SK-N-SH treated with all-trans-retinoic acid at 6 μM for 48 hours (cell line): Measurements from ENCODE around the gene TTC28.

Experiments
- ATAC-seq: fragments of 200-7000 bp; cut with Tn5 transposase; 3 replicates; pipeline ENCODE4 v1.9.1; 2020; ENCODE audit warnings: mild to moderate bottlenecking, moderate library complexity
- ARNTL ChIP-seq: fragments of 450-650 bp; formaldehyde crosslinking; IDR thresholded peaks from 2 replicates; pipeline ENCODE4 v1.5.0; 2020; ENCODE audit warnings: low read depth, mild to moderate bottlenecking, moderate library complexity, borderline replicate concordance
- BACH2 ChIP-seq: fragments of 250-450 bp; sonication (Bioruptor Pico); IDR thresholded peaks from 2 replicates; pipeline ENCODE4 v1.9.0; 2021; ENCODE audit warnings: mild to moderate bottlenecking, borderline replicate concordance
- CSDC2 ChIP-seq: fragments of 250-450 bp; sonication (Bioruptor Pico); IDR thresholded peaks from 2 replicates; pipeline ENCODE4 v1.5.0; 2020; ENCODE audit warnings: mild to moderate bottlenecking, moderate library complexity
- ESRRG ChIP-seq: fragments of 250-450 bp; sonication (Bioruptor Pico); IDR thresholded peaks from 2 replicates; pipeline ENCODE4 v1.6.1; 2021; ENCODE audit warnings: mild to moderate bottlenecking
- GLIS3 ChIP-seq: fragments of 250-450 bp; sonication (Bioruptor Pico); IDR thresholded peaks from 2 replicates; pipeline ENCODE4 v1.5.0; 2020; ENCODE audit warnings: mild to moderate bottlenecking, moderate library complexity
- ISL1 ChIP-seq: fragments of 250-450 bp; sonication (Bioruptor Pico); IDR thresholded peaks from 2 replicates; pipeline ENCODE4 v2.1.2; 2022; ENCODE audit warnings: mild to moderate bottlenecking, moderate library complexity
- OSR1 ChIP-seq: fragments of 250-450 bp; sonication (Bioruptor Pico); IDR thresholded peaks from 2 replicates; pipeline ENCODE4 v1.8.0; 2022; ENCODE audit warnings: moderate library complexity, mild to moderate bottlenecking, inconsistent platforms
- RARB ChIP-seq: fragments of 250-450 bp; sonication (Bioruptor Pico); IDR thresholded peaks from 2 replicates; pipeline ENCODE4 v1.8.0; 2021; ENCODE audit warnings: mild to moderate bottlenecking, moderate library complexity
- SNAI2 ChIP-seq: fragments of 250-450 bp; sonication (Bioruptor Pico); IDR thresholded peaks from 2 replicates; pipeline ENCODE4 v1.5.0; 2020; ENCODE audit warnings: mild to moderate bottlenecking, moderate library complexity
- TCF4 ChIP-seq: fragments of 250-450 bp; sonication (Bioruptor Pico); IDR thresholded peaks from 2 replicates; pipeline ENCODE4 v1.8.0; 2021; ENCODE audit warnings: mild to moderate bottlenecking, moderate library complexity, borderline replicate concordance
- TOX ChIP-seq: fragments of 250-450 bp; sonication (Bioruptor Pico); IDR thresholded peaks from 2 replicates; pipeline ENCODE4 v1.8.0; 2021; ENCODE audit warnings: mild to moderate bottlenecking, moderate library complexity, borderline replicate concordance
- ZC3H10 ChIP-seq: fragments of 250-450 bp; sonication (Bioruptor Pico); IDR thresholded peaks from 2 replicates; pipeline ENCODE4 v1.5.1; 2021; ENCODE audit warnings: mild to moderate bottlenecking, moderate library complexity
- ZFP3 ChIP-seq: fragments of 250-450 bp; sonication (Bioruptor Pico); IDR thresholded peaks from 2 replicates; pipeline ENCODE4 v1.5.0; 2020; ENCODE audit warnings: mild to moderate bottlenecking, moderate library complexity
- ZFP30 ChIP-seq: fragments of 450-650 bp; formaldehyde crosslinking; IDR thresholded peaks from 2 replicates; pipeline ENCODE4 v1.5.0; 2022; ENCODE audit warnings: mild to moderate bottlenecking, moderate library complexity
- ZNF565 ChIP-seq: fragments of 450-650 bp; formaldehyde crosslinking; conservative IDR thresholded peaks from 2 replicates; pipeline ENCODE4 v1.5.0; 2020; ENCODE audit warnings: low read depth, mild to moderate bottlenecking, moderate library complexity
- ZNF70 ChIP-seq: fragments of 450-650 bp; formaldehyde crosslinking; IDR thresholded peaks from 2 replicates; pipeline ENCODE4 v1.5.0; 2020; ENCODE audit warnings: mild to moderate bottlenecking, moderate library complexity
- ZNF8 ChIP-seq: fragments of 450-650 bp; formaldehyde crosslinking; IDR thresholded peaks from 2 replicates; pipeline ENCODE4 v1.5.0; 2020; ENCODE audit warnings: mild to moderate bottlenecking, moderate library complexity
- TF ChIP-seq, protein P1 (sequence below): fragments of 250-450 bp; sonication (Bioruptor Pico); IDR thresholded peaks from 2 replicates; pipeline ENCODE4 v1.5.1; 2020; ENCODE audit warnings: low read depth, mild to moderate bottlenecking, moderate library complexity
- TF ChIP-seq, protein P2 (sequence below): fragments of 250-450 bp; sonication (Bioruptor Pico); IDR thresholded peaks from 2 replicates; pipeline ENCODE4 v1.8.0; 2021; ENCODE audit warnings: low read depth, mild to moderate bottlenecking, moderate library complexity, borderline replicate concordance
- TF ChIP-seq, protein P3 (sequence below): fragments of 250-450 bp; sonication (Bioruptor Pico); IDR thresholded peaks from 2 replicates; pipeline ENCODE4 v1.5.1; 2021; ENCODE audit warnings: mild to moderate bottlenecking, moderate library complexity
- TF ChIP-seq, protein P4 (sequence below): fragments of 250-450 bp; sonication (Bioruptor Pico); IDR thresholded peaks from 2 replicates; pipeline ENCODE4 v1.8.0; 2020; ENCODE audit warnings: mild to moderate bottlenecking, moderate library complexity, borderline replicate concordance

Gene TTC28

DNA sequence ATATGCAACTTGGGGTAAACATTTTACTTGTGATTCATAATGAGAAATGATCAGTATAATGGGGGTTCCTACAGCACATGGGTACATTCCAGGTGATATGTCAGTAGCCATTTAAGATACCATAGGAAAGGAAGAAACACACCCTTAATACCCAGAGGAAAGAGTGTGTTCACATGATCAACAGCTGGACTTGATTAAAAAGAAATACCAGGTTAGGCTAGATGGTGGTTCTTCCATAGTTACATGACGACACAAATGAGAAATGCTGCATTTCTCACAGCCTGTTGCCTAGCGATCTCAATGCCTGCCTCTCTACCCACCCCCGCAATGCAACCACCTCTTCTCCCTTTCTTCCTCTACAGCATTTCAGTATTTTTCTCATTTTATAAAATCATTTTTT, 96.8 kb downstream of the TTC28 start:
- peak; percentile 97 for ATAC-seq
- TF ChIP-seq ZC3H10 (CRISPR knock-in tag) (no peak), SNAI2 (CRISPR knock-in tag) (no peak), OSR1 (CRISPR knock-in tag) (no peak)
- TF ChIP-seq, protein P1, sequence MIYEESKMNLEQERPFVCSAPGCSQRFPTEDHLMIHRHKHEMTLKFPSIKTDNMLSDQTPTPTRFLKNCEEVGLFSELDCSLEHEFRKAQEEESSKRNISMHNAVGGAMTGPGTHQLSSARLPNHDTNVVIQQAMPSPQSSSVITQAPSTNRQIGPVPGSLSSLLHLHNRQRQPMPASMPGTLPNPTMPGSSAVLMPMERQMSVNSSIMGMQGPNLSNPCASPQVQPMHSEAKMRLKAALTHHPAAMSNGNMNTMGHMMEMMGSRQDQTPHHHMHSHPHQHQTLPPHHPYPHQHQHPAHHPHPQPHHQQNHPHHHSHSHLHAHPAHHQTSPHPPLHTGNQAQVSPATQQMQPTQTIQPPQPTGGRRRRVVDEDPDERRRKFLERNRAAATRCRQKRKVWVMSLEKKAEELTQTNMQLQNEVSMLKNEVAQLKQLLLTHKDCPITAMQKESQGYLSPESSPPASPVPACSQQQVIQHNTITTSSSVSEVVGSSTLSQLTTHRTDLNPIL (CRISPR knock-in tag) = no peak
- TF ChIP-seq, all 23 proteins: peak for 0

DNA sequence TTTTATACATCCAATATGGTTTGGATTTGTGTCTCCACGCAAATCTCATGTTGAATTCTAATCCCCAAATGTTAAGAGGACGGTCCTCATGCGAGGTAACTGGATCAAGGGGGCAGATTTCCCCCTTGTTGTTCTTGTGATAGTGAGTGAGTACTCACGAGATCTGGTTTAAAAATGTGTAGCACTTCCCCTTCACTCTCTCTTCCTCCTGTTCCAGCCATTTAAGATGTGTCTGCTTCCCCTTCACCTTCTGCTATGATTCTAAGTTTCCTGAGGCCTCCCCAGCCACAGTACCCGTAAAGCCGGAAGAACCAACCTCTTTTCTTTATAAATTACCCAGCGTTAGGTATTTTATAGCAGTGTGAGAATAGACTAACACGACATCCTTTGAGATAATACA, 98.6 kb downstream of the TTC28 start:
- TF ChIP-seq CSDC2 (CRISPR knock-in tag) = no peak
- TF ChIP-seq OSR1 (CRISPR knock-in tag) = no peak
- TF ChIP-seq ISL1 = no peak
- no peak for TF ChIP-seq BACH2
- TF ChIP-seq ZNF565 (CRISPR knock-in tag) = no peak
- no peak for TF ChIP-seq TCF4 (CRISPR knock-in tag)
- TF ChIP-seq ARNTL (CRISPR knock-in tag) = no peak
- TF ChIP-seq, protein P2, sequence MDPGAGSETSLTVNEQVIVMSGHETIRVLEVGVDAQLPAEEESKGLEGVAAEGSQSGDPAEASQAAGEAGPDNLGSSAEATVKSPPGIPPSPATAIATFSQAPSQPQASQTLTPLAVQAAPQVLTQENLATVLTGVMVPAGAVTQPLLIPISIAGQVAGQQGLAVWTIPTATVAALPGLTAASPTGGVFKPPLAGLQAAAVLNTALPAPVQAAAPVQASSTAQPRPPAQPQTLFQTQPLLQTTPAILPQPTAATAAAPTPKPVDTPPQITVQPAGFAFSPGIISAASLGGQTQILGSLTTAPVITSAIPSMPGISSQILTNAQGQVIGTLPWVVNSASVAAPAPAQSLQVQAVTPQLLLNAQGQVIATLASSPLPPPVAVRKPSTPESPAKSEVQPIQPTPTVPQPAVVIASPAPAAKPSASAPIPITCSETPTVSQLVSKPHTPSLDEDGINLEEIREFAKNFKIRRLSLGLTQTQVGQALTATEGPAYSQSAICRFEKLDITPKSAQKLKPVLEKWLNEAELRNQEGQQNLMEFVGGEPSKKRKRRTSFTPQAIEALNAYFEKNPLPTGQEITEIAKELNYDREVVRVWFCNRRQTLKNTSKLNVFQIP (CRISPR knock-in tag) = no peak
- TF ChIP-seq, protein P3, sequence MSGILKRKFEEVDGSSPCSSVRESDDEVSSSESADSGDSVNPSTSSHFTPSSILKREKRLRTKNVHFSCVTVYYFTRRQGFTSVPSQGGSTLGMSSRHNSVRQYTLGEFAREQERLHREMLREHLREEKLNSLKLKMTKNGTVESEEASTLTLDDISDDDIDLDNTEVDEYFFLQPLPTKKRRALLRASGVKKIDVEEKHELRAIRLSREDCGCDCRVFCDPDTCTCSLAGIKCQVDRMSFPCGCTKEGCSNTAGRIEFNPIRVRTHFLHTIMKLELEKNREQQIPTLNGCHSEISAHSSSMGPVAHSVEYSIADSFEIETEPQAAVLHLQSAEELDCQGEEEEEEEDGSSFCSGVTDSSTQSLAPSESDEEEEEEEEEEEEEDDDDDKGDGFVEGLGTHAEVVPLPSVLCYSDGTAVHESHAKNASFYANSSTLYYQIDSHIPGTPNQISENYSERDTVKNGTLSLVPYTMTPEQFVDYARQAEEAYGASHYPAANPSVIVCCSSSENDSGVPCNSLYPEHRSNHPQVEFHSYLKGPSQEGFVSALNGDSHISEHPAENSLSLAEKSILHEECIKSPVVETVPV (CRISPR knock-in tag) = no peak
- TF ChIP-seq ZFP3 (CRISPR knock-in tag) = no peak
- TF ChIP-seq RARB (CRISPR knock-in tag) = no peak
- no peak for TF ChIP-seq TOX (CRISPR knock-in tag)
- no peak for TF ChIP-seq ZFP30 (CRISPR knock-in tag)
- no peak for TF ChIP-seq ZNF70
- no peak for TF ChIP-seq ESRRG
- TF ChIP-seq, protein P4, sequence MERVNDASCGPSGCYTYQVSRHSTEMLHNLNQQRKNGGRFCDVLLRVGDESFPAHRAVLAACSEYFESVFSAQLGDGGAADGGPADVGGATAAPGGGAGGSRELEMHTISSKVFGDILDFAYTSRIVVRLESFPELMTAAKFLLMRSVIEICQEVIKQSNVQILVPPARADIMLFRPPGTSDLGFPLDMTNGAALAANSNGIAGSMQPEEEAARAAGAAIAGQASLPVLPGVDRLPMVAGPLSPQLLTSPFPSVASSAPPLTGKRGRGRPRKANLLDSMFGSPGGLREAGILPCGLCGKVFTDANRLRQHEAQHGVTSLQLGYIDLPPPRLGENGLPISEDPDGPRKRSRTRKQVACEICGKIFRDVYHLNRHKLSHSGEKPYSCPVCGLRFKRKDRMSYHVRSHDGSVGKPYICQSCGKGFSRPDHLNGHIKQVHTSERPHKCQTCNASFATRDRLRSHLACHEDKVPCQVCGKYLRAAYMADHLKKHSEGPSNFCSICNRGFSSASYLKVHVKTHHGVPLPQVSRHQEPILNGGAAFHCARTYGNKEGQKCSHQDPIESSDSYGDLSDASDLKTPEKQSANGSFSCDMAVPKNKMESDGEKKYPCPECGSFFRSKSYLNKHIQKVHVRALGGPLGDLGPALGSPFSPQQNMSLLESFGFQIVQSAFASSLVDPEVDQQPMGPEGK (CRISPR knock-in tag) = no peak
- TF ChIP-seq, protein P1 (CRISPR knock-in tag) = no peak
- ATAC-seq = no peak

DNA sequence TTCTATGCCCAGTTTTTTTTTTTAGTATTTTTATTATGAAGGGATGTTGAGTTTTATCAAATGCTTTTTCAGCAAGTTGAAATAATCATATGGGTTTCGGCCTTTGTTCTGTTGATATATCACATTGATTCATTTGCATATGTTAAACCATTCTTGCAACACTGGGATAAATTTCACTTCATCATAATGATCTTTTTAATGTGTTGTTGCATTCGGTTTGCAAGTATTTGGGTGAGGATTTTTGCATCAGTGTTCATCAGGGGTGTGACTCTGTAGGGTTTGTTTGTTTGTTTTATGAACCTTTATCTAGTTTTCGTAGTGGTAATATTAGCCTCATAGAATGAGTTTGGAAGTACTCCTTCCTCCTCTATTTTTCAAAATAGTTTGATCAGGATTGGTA, 103.5 kb downstream of the TTC28 start:
- TF ChIP-seq ZNF8 (CRISPR knock-in tag) (no peak), ZNF70 (no peak), ESRRG (no peak), GLIS3 (CRISPR knock-in tag) (no peak), ZC3H10 (CRISPR knock-in tag) (no peak)
- TF ChIP-seq, protein P3 (CRISPR knock-in tag) = no peak
- ATAC-seq = no peak
